Activated CD8-positive, alpha-beta memory T cell treated with anti-CD3 and anti-CD28 coated beads for 1 hour (primary cell): ENCODE data around the gene NEU3.

Experiments used
- DNase-seq, 2 donors: peaks; one replicate each; pipeline ENCODE4 v3.0.0-alpha.2; 2020; ENCODE audit warnings: low read depth in 1 of 2; ENCODE audit errors: extremely low read depth in 1 of 2

NEU3 gene

GRCh38 chr11:75056814-75057213 is 68.1 kb downstream of the NEU3 start:
- DNase-seq = no peak

- DNase-seq = no peak
These were observed 70.6 kb downstream of the NEU3 start for GRCh38 chr11:75059299-75059698.

- DNase-seq = no peak
These were observed 75.1 kb downstream of the NEU3 start for GRCh38 chr11:75063741-75064314.

GRCh38 chr11:75066061-75066460 is 77.3 kb downstream of the NEU3 start:
- DNase-seq = no peak
